Endothelial cell of umbilical vein (primary cell): Measurements from ENCODE around the gene SHC4. TPM values are rescaled to one million over a fixed set of nuclear protein-coding genes. Genes with fewer than 3 reads are reported as not detected.

Experiments used
- BruUV-seq: library from RNA; stranded (reverse); fragments of 400-500 nt; replicated peaks from 2 replicates; lab custom pipeline; 2021; lab: Mats Ljungman, UMichigan
- CTCF ChIA-PET: fragments of 300-600, 350-600 bp; sonication (Branson Sonifier 250); formaldehyde crosslinking; loops from one replicate; lab custom pipeline; 2021; ENCODE audit warnings: antibody characterized with exemption, inconsistent platforms; lab: Charles Lee
- POLR2A ChIA-PET: fragments of 300-600, 350-600 bp; sonication (Branson Sonifier 250); formaldehyde crosslinking; loops from one replicate; lab custom pipeline; 2021; ENCODE audit warnings: antibody characterized with exemption, inconsistent platforms; lab: Charles Lee
- DNase-seq: peaks from one replicate; pipeline ENCODE4 v3.0.0-alpha.2; 2011; ENCODE audit warnings: low read depth, low spot score
- FAIRE-seq: peaks from 2 replicates; lab custom pipeline; 2011; peaks lifted over from hg19 to GRCh38; lab: Jason Lieb, UNC
- H2AFZ ChIP-seq: 2 replicates; pipeline ENCODE4 v1.6.0; 2012; ENCODE audit warnings: low read depth, low read length, control low read depth, inconsistent platforms
- H3K27ac ChIP-seq: 2 replicates; pipeline ENCODE4 v1.5.1; 2011; ENCODE audit warnings: low read depth, mild to moderate bottlenecking, control low read depth, low read length, moderate library complexity; ENCODE audit not compliant: insufficient read depth
- H3K27me3 ChIP-seq, 2 experiments: 2 replicates each; pipeline versions ENCODE4 v1.6.0 to v1.6.1; 2011; ENCODE audit warnings: low read length in 2 of 2, mixed read lengths in 1 of 2; ENCODE audit not compliant: control insufficient read depth in 2 of 2, insufficient read depth in 2 of 2
- H3K36me3 ChIP-seq, 2 experiments: 2 replicates in 1 of 2; 3 replicates in 1 of 2; pipeline ENCODE4 v1.5.1; 2011; ENCODE audit warnings: low read length in 2 of 2, mild to moderate bottlenecking in 1 of 2, moderate library complexity in 1 of 2; ENCODE audit not compliant: control insufficient read depth in 2 of 2, insufficient read depth in 2 of 2; ENCODE audit errors: extremely low read depth in 1 of 2
- H3K4me1 ChIP-seq: 3 replicates; pipeline ENCODE4 v1.5.1; 2011; ENCODE audit warnings: mild to moderate bottlenecking, low read length; ENCODE audit not compliant: control insufficient read depth, insufficient read depth; ENCODE audit errors: extremely low read depth
- H3K4me2 ChIP-seq: 2 replicates; pipeline ENCODE4 v1.6.1; 2011; ENCODE audit warnings: low read length, control low read depth, mixed read lengths; ENCODE audit not compliant: insufficient read depth
- H3K4me3 ChIP-seq, 3 experiments: fragments of 200-600 bp in 1 of 3; sonication (generic), shearing (Covaris generic) in 1 of 3; replicated peaks in 1 of 3; 2 replicates each; pipeline ENCODE4 v1.5.1; 2011 to 2016; ENCODE audit warnings: control low read depth in 3 of 3, low read length in 3 of 3, mild to moderate bottlenecking in 2 of 3, inconsistent platforms in 1 of 3, low read depth in 1 of 3, moderate library complexity in 1 of 3; ENCODE audit not compliant: insufficient read depth in 1 of 3
- H3K79me2 ChIP-seq: 2 replicates; pipeline ENCODE4 v1.6.0; 2012; ENCODE audit warnings: low read length, inconsistent platforms; ENCODE audit not compliant: control insufficient read depth, insufficient read depth
- H3K9ac ChIP-seq: replicated peaks from 2 replicates; pipeline ENCODE3; 2011; ENCODE audit warnings: low read length, control low read depth; ENCODE audit not compliant: insufficient read depth; ENCODE audit errors: extremely low read depth
- H3K9me1 ChIP-seq: replicated peaks from 3 replicates; pipeline ENCODE4 v1.6.0; 2011; ENCODE audit warnings: mild to moderate bottlenecking, low read length; ENCODE audit not compliant: control insufficient read depth, insufficient read depth; ENCODE audit errors: extremely low read depth
- H3K9me3 ChIP-seq: replicated peaks from 2 replicates; pipeline ENCODE4 v1.5.1; 2012; ENCODE audit warnings: low read length, inconsistent platforms; ENCODE audit not compliant: control insufficient read depth, insufficient read depth
- H4K20me1 ChIP-seq: replicated peaks from 2 replicates; pipeline ENCODE3; 2011; ENCODE audit warnings: mild to moderate bottlenecking, low read length; ENCODE audit not compliant: control insufficient read depth, insufficient read depth; ENCODE audit errors: extremely low read depth
- CTCF ChIP-seq, 2 donors: IDR thresholded peaks; 1 replicate in 1 of 2; 2 replicates in 1 of 2; pipeline ENCODE4 v1.5.1; 2011; ENCODE audit warnings: low read length in 2 of 2, mild to moderate bottlenecking in 2 of 2, moderate library complexity in 2 of 2, control low read depth in 1 of 2, inconsistent platforms in 1 of 2, low read depth in 1 of 2; ENCODE audit not compliant: insufficient read depth in 1 of 2; ENCODE audit errors: extremely low read depth in 1 of 2
- EZH2 ChIP-seq: IDR thresholded peaks from 2 replicates; pipeline ENCODE4 v1.6.1; 2012; ENCODE audit warnings: borderline replicate concordance, low read depth, mild to moderate bottlenecking, moderate library complexity, low read length, inconsistent platforms; ENCODE audit not compliant: severe bottlenecking
- FOS ChIP-seq: IDR thresholded peaks from 2 replicates; pipeline ENCODE4 v1.6.1; 2011; ENCODE audit warnings: mild to moderate bottlenecking, low read length, moderate library complexity, borderline replicate concordance; ENCODE audit not compliant: insufficient read depth
- GATA2 ChIP-seq: IDR thresholded peaks from 2 replicates; pipeline ENCODE4 v1.7.0; 2011; ENCODE audit warnings: low read depth, mild to moderate bottlenecking, moderate library complexity, mixed read lengths, low read length; ENCODE audit not compliant: insufficient read length, insufficient read depth
- JUN ChIP-seq: IDR thresholded peaks from 2 replicates; pipeline ENCODE4 v1.6.1; 2011; ENCODE audit warnings: borderline replicate concordance, low read depth; ENCODE audit not compliant: insufficient read length, insufficient read depth
- MYC ChIP-seq: IDR thresholded peaks from one replicate; pipeline ENCODE4 v1.6.1; 2011; ENCODE audit warnings: mild to moderate bottlenecking, low read depth, low read length
- POLR2A ChIP-seq: IDR thresholded peaks from 2 replicates; pipeline ENCODE4 v1.6.1; 2012; ENCODE audit warnings: low read depth, mild to moderate bottlenecking, control low read depth, low read length
- POLR2AphosphoS5 ChIP-seq: IDR thresholded peaks from 2 replicates; pipeline ENCODE4 v1.6.1; 2012; ENCODE audit warnings: low read depth, mild to moderate bottlenecking, control low read depth, low read length, moderate library complexity; ENCODE audit not compliant: insufficient read depth
- dilution Hi-C: fragments of 300-500 bp; cut with MboI; formaldehyde crosslinking; loops from one replicate; pipeline ENCODE4 v1.15.0; 2019; ENCODE audit warnings: low sequenced_read_pairs; ENCODE audit not compliant: extremely low pct_ligation_motif_present
- intact Hi-C: fragments of 100-400 bp; cut with micrococcal nuclease; formaldehyde crosslinking; loops from one replicate; pipeline ENCODE4 v1.10.0; 2022
- polyA plus RNA-seq, 4 experiments: library from polyadenylated mRNA; depleted of rRNA in 3 of 4; stranded (reverse) in 3 of 4; unstranded in 1 of 4; fragments of >200 nt; gene quantifications; 2 replicates each; pipeline versions ENCODE4 v1.2.1 to v1.2.3, GENCODE V29; 2011 to 2012; ENCODE audit warnings: missing spikeins in 1 of 4
- total RNA-seq: library from RNA; stranded (reverse); gene quantifications from 2 replicates; pipeline ENCODE4 v1.2.3, GENCODE V29; 2021
- TF ChIP-seq, protein P1 (sequence below): IDR thresholded peaks from 2 replicates; pipeline ENCODE4 v1.6.1; 2011; ENCODE audit not compliant: insufficient read depth, insufficient read length

Gene SHC4
- total and polyA plus RNA-seq, 2 donors (not counting 3 experiments of a cell fraction or from before 2014, with no cell fraction given): 0.20 TPM; not detected in 1

GRCh38 chr15:48966595-48967301 is 3.0 kb upstream of the SHC4 start:
- intact Hi-C loops: no loop called here
- H3K36me3 ChIP-seq: no peaks in the 10 kb centered on the region
- H3K27ac ChIP-seq: no peak overlapping the region
- H3K9me1 ChIP-seq: no peaks in the 10 kb centered on the region
- no peak overlapping the region for H2AFZ ChIP-seq
- dilution Hi-C loops: no loop called here
- H4K20me1 ChIP-seq: no peaks in the 10 kb centered on the region
- POLR2A ChIA-PET: no interaction called here
- H3K4me2 ChIP-seq: no peak overlapping the region
- TF ChIP-seq POLR2A (no peak), GATA2 (no peak), POLR2AphosphoS5 (no peak), JUN (no peak), FOS (no peak)
- H3K79me2 ChIP-seq: no peaks in the 10 kb centered on the region
- no peaks in the 10 kb centered on the region for H3K9me3 ChIP-seq
- no peak overlapping the region for H3K4me3 ChIP-seq
- H3K27me3 ChIP-seq: peaks cover 15 to 21% of the 10 kb centered on the region in 2 experiments
- DNase-seq: no peak
- FAIRE-seq: no peak
- CTCF ChIA-PET: interaction anchor here (5.3 to 6.0 kb wide), 2 partner anchors 8 to 105 kb away, joined by 43 to 86 read pairs; no protein-coding TSS in a partner anchor
- peaks cover 8% of the 10 kb centered on the region for H3K4me1 ChIP-seq
- no TSS peak for BruUV-seq
- no peak overlapping the region for H3K9ac ChIP-seq

GRCh38 chr15:48965972-48966371 is 2.3 kb upstream of the SHC4 start:
- peaks cover 8% of the 10 kb centered on the region for H3K4me1 ChIP-seq
- H3K9me3 ChIP-seq: no peaks in the 10 kb centered on the region
- CTCF ChIA-PET: interaction anchor here (1.0 to 6.0 kb wide), 3 partner anchors 9 to 180 kb away, joined by 3 to 86 read pairs (median 43); no protein-coding TSS in a partner anchor
- H3K36me3 ChIP-seq: no peaks in the 10 kb centered on the region
- H3K27me3 ChIP-seq: peaks cover 18 to 29% of the 10 kb centered on the region in 2 experiments
- H2AFZ ChIP-seq: no peak overlapping the region
- dilution Hi-C loops (no loop called here), intact Hi-C loops (no loop called here)
- no TSS peak for BruUV-seq
- H3K9ac ChIP-seq: no peak overlapping the region
- H3K27ac ChIP-seq: no peak overlapping the region
- no peaks in the 10 kb centered on the region for H3K9me1 ChIP-seq
- no peaks in the 10 kb centered on the region for H4K20me1 ChIP-seq
- no peak for FAIRE-seq
- no peaks in the 10 kb centered on the region for H3K79me2 ChIP-seq
- no peak for DNase-seq
- H3K4me2 ChIP-seq: no peak overlapping the region
- TF ChIP-seq MYC: no peak
- no peak for TF ChIP-seq POLR2A
- TF ChIP-seq JUN: no peak
- no peak for TF ChIP-seq GATA2
- no peak for TF ChIP-seq EZH2
- no peak for TF ChIP-seq POLR2AphosphoS5
- TF ChIP-seq CTCF (IDR thresholded peaks at IDR 0.05; ENCODE audit: extremely low read depth in 1 of 2, insufficient read depth in 1 of 2, low read depth in 1 of 2, low read length in 2 of 2): no peak
- TF ChIP-seq FOS: no peak
- TF ChIP-seq, protein P1, sequence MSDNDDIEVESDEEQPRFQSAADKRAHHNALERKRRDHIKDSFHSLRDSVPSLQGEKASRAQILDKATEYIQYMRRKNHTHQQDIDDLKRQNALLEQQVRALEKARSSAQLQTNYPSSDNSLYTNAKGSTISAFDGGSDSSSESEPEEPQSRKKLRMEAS: no peak
- POLR2A ChIA-PET: no interaction called here
- no peak overlapping the region for H3K4me3 ChIP-seq
